Breast epithelium (tissue), 3 donors: Measurements from ENCODE around the gene MTOR.

Experiments
- POLR2A ChIP-seq: fragments of 450-650 bp; IDR thresholded peaks from one replicate; pipeline ENCODE4 v1.6.1; 2016; ENCODE audit warnings: antibody characterized with exemption, mild to moderate bottlenecking, moderate library complexity
- TF ChIP-seq, protein P1 (sequence below), 3 donors: fragments of 450-650 bp; IDR thresholded peaks; one replicate each; pipeline ENCODE4 v1.5.1; 2016 to 2017; ENCODE audit warnings: antibody characterized with exemption in 3 of 3, mild to moderate bottlenecking in 3 of 3, moderate library complexity in 3 of 3

DNA sequence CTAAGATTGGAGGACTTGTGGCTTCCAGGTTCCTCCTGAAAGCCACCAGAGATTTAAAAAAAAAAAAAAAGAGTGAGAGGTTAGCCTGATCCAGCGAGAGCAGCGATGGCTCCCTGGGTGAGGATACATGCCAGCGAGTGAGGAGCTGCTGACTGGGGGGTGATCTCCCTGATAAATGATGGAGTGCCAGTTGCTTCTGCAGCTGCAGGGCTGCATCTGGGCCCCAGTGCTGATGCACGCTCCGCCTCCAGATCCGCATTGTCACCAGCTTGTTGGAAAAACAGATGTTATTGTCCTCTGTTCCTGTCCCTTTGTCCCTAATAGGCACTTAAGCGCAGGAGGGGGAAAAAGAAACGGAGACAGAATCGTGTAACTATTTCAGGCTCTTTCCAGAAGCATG lies 39.2 kb upstream of the MTOR start:
- no peak for TF ChIP-seq POLR2A
- TF ChIP-seq, protein P1, sequence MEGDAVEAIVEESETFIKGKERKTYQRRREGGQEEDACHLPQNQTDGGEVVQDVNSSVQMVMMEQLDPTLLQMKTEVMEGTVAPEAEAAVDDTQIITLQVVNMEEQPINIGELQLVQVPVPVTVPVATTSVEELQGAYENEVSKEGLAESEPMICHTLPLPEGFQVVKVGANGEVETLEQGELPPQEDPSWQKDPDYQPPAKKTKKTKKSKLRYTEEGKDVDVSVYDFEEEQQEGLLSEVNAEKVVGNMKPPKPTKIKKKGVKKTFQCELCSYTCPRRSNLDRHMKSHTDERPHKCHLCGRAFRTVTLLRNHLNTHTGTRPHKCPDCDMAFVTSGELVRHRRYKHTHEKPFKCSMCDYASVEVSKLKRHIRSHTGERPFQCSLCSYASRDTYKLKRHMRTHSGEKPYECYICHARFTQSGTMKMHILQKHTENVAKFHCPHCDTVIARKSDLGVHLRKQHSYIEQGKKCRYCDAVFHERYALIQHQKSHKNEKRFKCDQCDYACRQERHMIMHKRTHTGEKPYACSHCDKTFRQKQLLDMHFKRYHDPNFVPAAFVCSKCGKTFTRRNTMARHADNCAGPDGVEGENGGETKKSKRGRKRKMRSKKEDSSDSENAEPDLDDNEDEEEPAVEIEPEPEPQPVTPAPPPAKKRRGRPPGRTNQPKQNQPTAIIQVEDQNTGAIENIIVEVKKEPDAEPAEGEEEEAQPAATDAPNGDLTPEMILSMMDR (IDR thresholded peaks at IDR 0.05) = no peak
